ENCODE results near the gene ZP4. TPM values are rescaled to one million over a fixed set of nuclear protein-coding genes. Genes with fewer than 3 reads are reported as not detected.

The ZP4 gene, protein sequence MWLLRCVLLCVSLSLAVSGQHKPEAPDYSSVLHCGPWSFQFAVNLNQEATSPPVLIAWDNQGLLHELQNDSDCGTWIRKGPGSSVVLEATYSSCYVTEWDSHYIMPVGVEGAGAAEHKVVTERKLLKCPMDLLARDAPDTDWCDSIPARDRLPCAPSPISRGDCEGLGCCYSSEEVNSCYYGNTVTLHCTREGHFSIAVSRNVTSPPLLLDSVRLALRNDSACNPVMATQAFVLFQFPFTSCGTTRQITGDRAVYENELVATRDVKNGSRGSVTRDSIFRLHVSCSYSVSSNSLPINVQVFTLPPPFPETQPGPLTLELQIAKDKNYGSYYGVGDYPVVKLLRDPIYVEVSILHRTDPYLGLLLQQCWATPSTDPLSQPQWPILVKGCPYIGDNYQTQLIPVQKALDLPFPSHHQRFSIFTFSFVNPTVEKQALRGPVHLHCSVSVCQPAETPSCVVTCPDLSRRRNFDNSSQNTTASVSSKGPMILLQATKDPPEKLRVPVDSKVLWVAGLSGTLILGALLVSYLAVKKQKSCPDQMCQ
- polyA plus RNA-seq (2012; ENCODE audit: low read depth, missing spikeins): not detected

DNA sequence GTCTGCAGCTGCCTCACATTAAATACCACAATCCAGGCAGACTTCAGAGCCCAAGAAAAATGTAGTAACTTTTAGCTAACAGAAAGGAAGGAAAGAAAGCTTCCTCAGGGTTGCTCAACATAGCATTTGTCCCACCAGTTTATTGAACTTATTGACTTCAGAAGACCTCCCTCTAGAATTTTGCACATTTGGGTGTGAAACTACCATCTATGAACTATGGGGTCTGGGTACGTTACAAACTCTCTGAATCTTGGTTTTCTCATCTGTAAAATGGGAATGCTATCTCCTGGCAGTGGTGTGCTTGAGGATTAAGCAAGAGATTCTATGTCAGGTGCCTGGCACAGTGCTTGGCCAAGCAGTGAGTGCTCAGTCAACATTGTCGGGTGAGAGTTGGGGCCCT, at the start of gene ZP4:
Gene ZP4, minus strand, starts transcription at position 101 of the 400 bp plus-strand sequence. CDS start 287 bp downstream, outside the sequence.
- DNase-seq (ENCODE audit: insufficient read length, low spot score): no peak
- no peak for TF ChIP-seq POU2F2 (IDR thresholded peaks at IDR 0.05; ENCODE audit: low read depth, low read length)
- no peak for TF ChIP-seq POLR2AphosphoS5 (IDR thresholded peaks at IDR 0.05; ENCODE audit: low read depth, low read length)
- TF ChIP-seq POLR2A (IDR thresholded peaks at IDR 0.05; ENCODE audit: low read depth, low read length): no peak
- no peak for FAIRE-seq

DNA sequence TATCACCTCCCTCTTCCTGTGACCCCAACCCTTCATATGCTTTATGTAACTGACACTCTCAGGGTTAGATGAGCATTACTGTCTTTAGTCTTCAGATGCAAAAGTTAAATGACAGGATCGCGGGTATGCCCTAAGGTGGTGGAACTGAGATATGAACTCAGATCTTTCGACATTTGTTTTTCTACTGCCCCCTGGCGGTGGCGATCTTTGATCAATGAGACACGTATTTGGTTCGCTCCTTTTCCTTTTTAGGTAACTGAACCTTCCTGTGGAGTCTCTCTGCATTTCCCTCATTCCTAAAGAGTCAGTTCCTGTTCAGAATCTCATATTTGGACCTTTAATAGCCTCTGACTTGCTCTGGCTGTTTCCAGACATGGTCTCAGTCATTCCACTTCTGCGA, 47.8 kb upstream of the ZP4 start:
- no peak for DNase-seq (ENCODE audit: insufficient read length, low spot score)
- FAIRE-seq: no peak
- TF ChIP-seq POLR2A (IDR thresholded peaks at IDR 0.05; ENCODE audit: low read depth, low read length): no peak
- no peak for TF ChIP-seq TAF1 (IDR thresholded peaks at IDR 0.05; ENCODE audit: low read depth, low read length)
- no peak for TF ChIP-seq PAX5 (IDR thresholded peaks at IDR 0.05; ENCODE audit: insufficient read depth, low read length, severe bottlenecking)
- no peak for TF ChIP-seq POU2F2 (IDR thresholded peaks at IDR 0.05; ENCODE audit: low read depth, low read length)
- TF ChIP-seq SPI1 (IDR thresholded peaks at IDR 0.05; ENCODE audit: low read depth, low read length): no peak
- no peak for TF ChIP-seq POLR2AphosphoS5 (IDR thresholded peaks at IDR 0.05; ENCODE audit: low read depth, low read length)

DNA sequence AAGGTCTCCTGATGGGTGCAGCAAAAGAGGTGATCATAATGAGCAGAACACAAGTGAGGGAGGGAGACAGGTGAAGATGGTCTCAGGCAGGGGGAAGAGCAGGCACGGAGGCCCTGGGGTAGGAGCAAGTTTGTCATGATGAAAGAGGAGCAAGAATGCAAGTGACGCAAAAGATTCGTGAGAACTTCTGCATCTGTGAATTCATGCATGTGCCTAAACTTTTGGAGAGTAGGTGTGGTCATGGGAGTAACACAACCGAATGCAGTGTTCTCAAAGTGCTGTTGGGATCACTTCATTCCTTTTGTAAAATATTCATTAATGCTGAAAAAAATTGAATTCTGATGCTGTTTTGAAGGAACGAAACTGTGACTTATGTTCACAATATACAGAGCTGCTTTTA, 47.3 kb upstream of the ZP4 start:
- FAIRE-seq (no peak), DNase-seq (ENCODE audit: insufficient read length, low spot score) (no peak)
- TF ChIP-seq PAX5 (IDR thresholded peaks at IDR 0.05; ENCODE audit: insufficient read depth, low read length, severe bottlenecking) (no peak), SPI1 (IDR thresholded peaks at IDR 0.05; ENCODE audit: low read depth, low read length) (no peak), POU2F2 (IDR thresholded peaks at IDR 0.05; ENCODE audit: low read depth, low read length) (no peak), POLR2A (IDR thresholded peaks at IDR 0.05; ENCODE audit: low read depth, low read length) (no peak), POLR2AphosphoS5 (IDR thresholded peaks at IDR 0.05; ENCODE audit: low read depth, low read length) (no peak), TAF1 (IDR thresholded peaks at IDR 0.05; ENCODE audit: low read depth, low read length) (no peak)

DNA sequence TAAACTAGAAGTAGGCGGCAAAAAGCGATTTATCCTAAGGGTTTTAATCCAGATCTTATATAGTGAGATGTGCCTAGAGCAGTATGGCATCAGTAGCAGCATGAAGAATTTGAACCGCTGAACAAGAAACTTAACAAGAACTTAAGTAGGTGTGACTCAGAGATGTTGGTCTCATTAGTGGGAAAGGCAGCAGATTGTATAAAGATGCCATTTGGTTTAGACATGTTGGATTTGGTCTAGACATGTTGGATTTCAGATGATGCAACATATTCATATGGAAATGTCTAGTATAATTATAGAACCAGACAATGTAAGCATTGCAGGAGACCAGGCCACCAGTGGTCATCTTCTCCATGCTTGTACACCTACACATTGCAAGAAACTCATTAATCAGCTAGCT, 42.1 kb upstream of the ZP4 start:
- TF ChIP-seq POLR2A (IDR thresholded peaks at IDR 0.05; ENCODE audit: low read depth, low read length): no peak
- TF ChIP-seq SPI1 (IDR thresholded peaks at IDR 0.05; ENCODE audit: low read depth, low read length): no peak
- TF ChIP-seq POU2F2 (IDR thresholded peaks at IDR 0.05; ENCODE audit: low read depth, low read length): no peak
- no peak for TF ChIP-seq PAX5 (IDR thresholded peaks at IDR 0.05; ENCODE audit: insufficient read depth, low read length, severe bottlenecking)
- TF ChIP-seq TAF1 (IDR thresholded peaks at IDR 0.05; ENCODE audit: low read depth, low read length): no peak
- no peak for TF ChIP-seq POLR2AphosphoS5 (IDR thresholded peaks at IDR 0.05; ENCODE audit: low read depth, low read length)
- FAIRE-seq (no peak), DNase-seq (ENCODE audit: insufficient read length, low spot score) (no peak)

DNA sequence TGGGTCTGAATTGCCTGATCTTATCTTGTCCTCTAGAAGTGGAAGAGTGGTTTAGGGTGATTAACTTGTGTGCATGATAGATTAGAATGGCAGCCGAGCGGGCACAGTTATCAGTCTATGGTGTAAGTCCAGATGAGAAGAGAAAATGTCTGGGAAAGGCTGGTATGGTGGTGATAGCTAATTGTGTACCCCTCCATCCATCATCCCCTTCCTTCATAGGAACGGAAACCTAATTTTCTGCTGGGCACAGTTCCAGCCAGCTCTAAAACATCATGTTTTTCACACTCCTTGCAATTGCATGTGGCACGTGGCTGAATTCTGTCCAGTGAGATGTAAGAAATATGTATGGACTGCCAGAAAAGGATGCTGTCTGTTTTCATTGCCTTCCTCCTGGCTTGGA, 40.9 kb upstream of the ZP4 start:
- no peak for TF ChIP-seq SPI1 (IDR thresholded peaks at IDR 0.05; ENCODE audit: low read depth, low read length)
- TF ChIP-seq PAX5 (IDR thresholded peaks at IDR 0.05; ENCODE audit: insufficient read depth, low read length, severe bottlenecking): no peak
- no peak for TF ChIP-seq POLR2A (IDR thresholded peaks at IDR 0.05; ENCODE audit: low read depth, low read length)
- TF ChIP-seq TAF1 (IDR thresholded peaks at IDR 0.05; ENCODE audit: low read depth, low read length): no peak
- TF ChIP-seq POU2F2 (IDR thresholded peaks at IDR 0.05; ENCODE audit: low read depth, low read length): no peak
- TF ChIP-seq POLR2AphosphoS5 (IDR thresholded peaks at IDR 0.05; ENCODE audit: low read depth, low read length): no peak
- DNase-seq (ENCODE audit: insufficient read length, low spot score) (no peak), FAIRE-seq (no peak)

DNA sequence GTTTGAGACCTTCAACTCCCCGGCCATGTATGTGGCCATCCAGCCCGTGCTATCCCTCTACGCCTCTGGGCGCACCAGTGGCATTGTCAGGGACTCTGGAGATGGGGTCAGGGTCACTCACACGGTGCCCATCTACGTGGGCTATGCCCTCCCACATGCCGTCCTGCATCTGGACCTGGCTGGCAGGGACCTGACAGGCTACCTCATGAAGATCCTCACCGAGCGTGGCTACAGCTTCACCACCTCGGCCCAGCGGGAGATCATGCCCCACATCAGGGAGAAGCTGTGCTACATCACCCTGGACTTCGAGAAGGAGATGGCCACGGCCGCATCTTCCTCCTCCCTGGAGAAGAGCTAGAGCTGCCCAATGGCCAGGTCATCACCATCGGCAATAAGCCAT, 36.5 kb upstream of the ZP4 start:
- no peak for DNase-seq (ENCODE audit: insufficient read length, low spot score)
- FAIRE-seq: no peak
- TF ChIP-seq POLR2AphosphoS5 (IDR thresholded peaks at IDR 0.05; ENCODE audit: low read depth, low read length) (no peak), POU2F2 (IDR thresholded peaks at IDR 0.05; ENCODE audit: low read depth, low read length) (no peak)

DNA sequence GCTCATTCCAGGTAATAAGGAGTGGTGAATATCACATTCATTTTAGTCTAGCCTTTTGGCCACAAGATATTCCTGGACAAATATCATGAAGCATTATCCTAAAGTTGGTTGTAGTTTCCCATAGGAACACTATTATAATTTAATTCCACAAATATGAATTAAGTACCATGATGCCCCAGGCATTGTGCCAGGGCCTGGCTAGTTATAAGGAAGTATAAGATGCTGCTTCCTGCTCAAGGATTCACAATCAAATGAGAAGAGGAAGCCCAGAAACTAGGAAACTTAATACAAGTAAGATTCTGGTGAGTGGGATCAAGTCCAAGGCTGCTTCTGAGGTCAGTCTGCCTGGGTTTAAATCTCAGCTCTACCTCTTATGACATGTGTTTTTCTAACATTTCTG, 30.6 kb upstream of the ZP4 start:
- TF ChIP-seq POLR2A (IDR thresholded peaks at IDR 0.05; ENCODE audit: low read depth, low read length) (no peak), SPI1 (IDR thresholded peaks at IDR 0.05; ENCODE audit: low read depth, low read length) (no peak), POU2F2 (IDR thresholded peaks at IDR 0.05; ENCODE audit: low read depth, low read length) (no peak), PAX5 (IDR thresholded peaks at IDR 0.05; ENCODE audit: insufficient read depth, low read length, severe bottlenecking) (no peak), POLR2AphosphoS5 (IDR thresholded peaks at IDR 0.05; ENCODE audit: low read depth, low read length) (no peak), TAF1 (IDR thresholded peaks at IDR 0.05; ENCODE audit: low read depth, low read length) (no peak)
- DNase-seq (ENCODE audit: insufficient read length, low spot score): no peak
- no peak for FAIRE-seq

DNA sequence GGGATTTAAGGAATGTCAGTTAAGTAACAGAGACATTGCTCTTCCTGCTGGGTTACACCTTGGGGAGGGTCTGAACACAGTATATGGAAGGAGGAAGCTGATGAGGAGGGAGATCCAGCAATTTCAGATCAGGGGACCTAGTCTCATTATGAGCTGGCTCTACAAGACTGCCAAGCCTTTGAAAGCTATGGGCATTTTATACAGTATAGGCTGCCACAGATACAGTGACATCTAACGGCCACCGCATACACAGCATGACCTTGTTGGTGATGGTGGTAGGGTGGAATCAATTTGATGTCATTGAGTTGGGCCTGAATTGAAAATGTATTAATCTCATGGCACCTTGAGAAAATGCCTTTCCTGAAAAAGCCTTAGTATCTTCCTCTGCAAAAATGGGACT, 22.6 kb upstream of the ZP4 start:
- TF ChIP-seq POU2F2 (IDR thresholded peaks at IDR 0.05; ENCODE audit: low read depth, low read length): no peak
- TF ChIP-seq SPI1 (IDR thresholded peaks at IDR 0.05; ENCODE audit: low read depth, low read length): no peak
- no peak for TF ChIP-seq TAF1 (IDR thresholded peaks at IDR 0.05; ENCODE audit: low read depth, low read length)
- no peak for TF ChIP-seq PAX5 (IDR thresholded peaks at IDR 0.05; ENCODE audit: insufficient read depth, low read length, severe bottlenecking)
- no peak for TF ChIP-seq POLR2AphosphoS5 (IDR thresholded peaks at IDR 0.05; ENCODE audit: low read depth, low read length)
- TF ChIP-seq POLR2A (IDR thresholded peaks at IDR 0.05; ENCODE audit: low read depth, low read length): no peak
- no peak for FAIRE-seq

DNA sequence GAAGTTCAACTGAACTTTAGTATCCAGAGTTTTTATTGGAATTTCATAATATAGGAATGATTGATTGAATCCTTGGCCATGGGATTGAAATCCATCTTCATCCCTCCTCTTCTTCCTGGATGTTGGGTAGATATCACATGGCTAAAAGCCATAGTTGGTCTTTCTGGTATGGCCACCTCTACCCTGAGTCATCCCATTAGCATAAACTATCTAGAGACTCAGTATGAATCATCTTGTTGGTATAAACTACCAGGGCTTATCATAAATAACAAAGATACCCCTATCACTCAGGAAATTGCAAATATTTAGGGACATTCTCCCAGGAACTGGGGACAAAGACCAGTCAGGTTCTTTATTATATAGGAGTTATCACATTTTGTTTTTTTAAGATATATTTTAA, 21.2 kb upstream of the ZP4 start:
- FAIRE-seq (no peak), DNase-seq (ENCODE audit: insufficient read length, low spot score) (no peak)
- TF ChIP-seq SPI1 (IDR thresholded peaks at IDR 0.05; ENCODE audit: low read depth, low read length) (no peak), POU2F2 (IDR thresholded peaks at IDR 0.05; ENCODE audit: low read depth, low read length) (no peak), TAF1 (IDR thresholded peaks at IDR 0.05; ENCODE audit: low read depth, low read length) (no peak), PAX5 (IDR thresholded peaks at IDR 0.05; ENCODE audit: insufficient read depth, low read length, severe bottlenecking) (no peak), POLR2AphosphoS5 (IDR thresholded peaks at IDR 0.05; ENCODE audit: low read depth, low read length) (no peak), POLR2A (IDR thresholded peaks at IDR 0.05; ENCODE audit: low read depth, low read length) (no peak)

More for the DNA sequence above, 22.6 kb upstream of the ZP4 start:
- DNase-seq (ENCODE audit: insufficient read length, low spot score): no peak
